ENCODE data around the gene ADAM8.

ADAM8 gene

DNA sequence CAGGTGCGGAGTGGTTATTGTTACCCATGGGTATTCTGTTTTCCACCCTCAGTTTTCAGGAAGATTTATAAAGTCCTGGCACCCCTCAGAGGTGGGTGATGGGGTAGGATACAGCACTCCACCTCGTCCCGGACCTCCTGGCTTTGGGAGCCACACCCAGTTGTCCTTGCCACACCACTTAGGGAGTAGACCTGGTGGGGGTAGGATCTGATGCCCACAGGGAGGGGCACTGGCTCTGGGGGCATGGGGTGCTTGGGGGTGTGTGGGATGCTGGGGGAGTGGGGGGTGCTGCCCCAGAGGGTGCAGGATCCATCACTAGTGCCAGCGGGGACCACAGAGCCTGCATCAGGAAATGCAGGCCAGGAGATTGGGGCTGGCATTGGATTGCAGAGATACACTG, 36.5 kb upstream of the ADAM8 start:
- POLR2A ChIA-PET: no interaction called here
- TF ChIP-seq L3MBTL2 (conservative IDR thresholded peaks at IDR 0.05) (no peak), LEF1 (IDR thresholded peaks at IDR 0.05; ENCODE audit: borderline replicate concordance) (no peak), CTBP1 (IDR thresholded peaks at IDR 0.05; ENCODE audit: borderline replicate concordance) (no peak), ZNF384 (IDR thresholded peaks at IDR 0.05) (no peak), SUZ12 (IDR thresholded peaks at IDR 0.05) (no peak), BHLHE40 (IDR thresholded peaks at IDR 0.05; ENCODE audit: borderline replicate concordance) (no peak), ELF4 (IDR thresholded peaks at IDR 0.05) (no peak)
- TF ChIP-seq, protein P1, sequence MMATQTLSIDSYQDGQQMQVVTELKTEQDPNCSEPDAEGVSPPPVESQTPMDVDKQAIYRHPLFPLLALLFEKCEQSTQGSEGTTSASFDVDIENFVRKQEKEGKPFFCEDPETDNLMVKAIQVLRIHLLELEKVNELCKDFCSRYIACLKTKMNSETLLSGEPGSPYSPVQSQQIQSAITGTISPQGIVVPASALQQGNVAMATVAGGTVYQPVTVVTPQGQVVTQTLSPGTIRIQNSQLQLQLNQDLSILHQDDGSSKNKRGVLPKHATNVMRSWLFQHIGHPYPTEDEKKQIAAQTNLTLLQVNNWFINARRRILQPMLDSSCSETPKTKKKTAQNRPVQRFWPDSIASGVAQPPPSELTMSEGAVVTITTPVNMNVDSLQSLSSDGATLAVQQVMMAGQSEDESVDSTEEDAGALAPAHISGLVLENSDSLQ (IDR thresholded peaks at IDR 0.05): no peak
- CTCF ChIA-PET: interaction anchor here (0.6 to 1.8 kb wide), 2 partner anchors 16 to 35 kb away, joined by 3 to 7 read pairs; no protein-coding TSS in a partner anchor
- DNase-seq (ENCODE audit: extremely low spot score): no peak

DNA sequence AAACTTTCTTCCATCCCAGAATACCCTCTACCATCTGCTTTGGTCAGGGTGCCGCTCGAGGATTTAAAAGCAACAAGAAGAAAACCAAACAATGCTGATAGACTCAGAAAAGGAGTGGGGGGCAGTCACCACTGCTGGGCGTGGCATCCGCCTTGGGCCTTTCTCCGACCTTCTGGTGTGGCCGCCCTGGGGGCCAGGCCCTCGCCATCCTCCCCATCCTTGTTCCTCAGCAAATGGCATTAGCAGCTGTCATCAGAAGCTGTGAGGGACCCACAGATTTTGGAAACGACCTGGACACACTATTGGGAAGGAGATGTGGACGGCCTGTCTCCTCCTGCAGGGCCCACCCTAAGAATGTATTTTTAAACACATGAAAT, 36.1 kb upstream of the ADAM8 start:
- TF ChIP-seq LEF1 (IDR thresholded peaks at IDR 0.05; ENCODE audit: borderline replicate concordance) (no peak), BHLHE40 (IDR thresholded peaks at IDR 0.05; ENCODE audit: borderline replicate concordance) (no peak), NFRKB (IDR thresholded peaks at IDR 0.05) (no peak), FOXA1 (IDR thresholded peaks at IDR 0.05) (no peak), ELF4 (IDR thresholded peaks at IDR 0.05) (no peak), TARDBP (IDR thresholded peaks at IDR 0.05) (no peak), L3MBTL2 (conservative IDR thresholded peaks at IDR 0.05) (no peak), FOXM1 (IDR thresholded peaks at IDR 0.05; ENCODE audit: borderline replicate concordance) (no peak)
- CTCF ChIA-PET: no interaction called here
- POLR2A ChIA-PET: no interaction called here
- no peak for DNase-seq (ENCODE audit: extremely low spot score)

DNA sequence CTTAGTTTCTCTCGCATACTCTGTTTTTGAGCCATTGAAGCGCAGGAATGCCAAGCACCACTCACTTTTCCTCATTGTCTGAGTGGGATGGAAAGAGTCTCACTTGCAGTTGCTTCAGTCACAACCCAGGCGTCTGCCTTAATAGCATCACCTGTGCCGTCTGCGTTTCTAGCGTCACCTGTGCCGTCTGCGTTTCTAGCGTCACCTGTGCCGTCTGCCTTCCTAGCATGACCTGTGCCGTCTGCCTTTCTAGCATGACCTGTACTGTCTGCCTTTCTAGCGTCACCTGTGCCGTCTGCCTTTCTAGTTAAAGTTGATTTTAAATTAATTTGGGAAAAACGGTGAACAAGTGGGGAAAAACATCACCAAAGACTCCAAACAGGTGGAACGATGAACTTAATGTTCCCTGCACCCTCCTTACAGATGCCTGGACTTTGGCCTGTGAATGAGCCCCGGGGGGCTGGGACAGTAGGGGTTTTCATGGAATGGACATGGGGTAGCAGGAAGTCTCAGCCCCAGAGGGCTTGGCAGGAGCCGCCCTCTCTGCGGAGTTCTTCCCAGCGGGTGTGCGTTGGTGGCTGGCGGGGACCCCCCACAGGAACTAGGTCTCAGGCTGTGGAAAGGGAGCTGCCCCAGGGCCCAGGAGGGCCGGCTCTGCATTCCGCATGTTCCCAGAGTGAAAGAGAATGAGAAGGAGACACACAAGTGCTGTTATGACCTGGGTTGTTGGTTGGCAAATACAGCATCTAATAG, 35.5 kb upstream of the ADAM8 start:
- no peak for DNase-seq (ENCODE audit: extremely low spot score)
- TF ChIP-seq ZNF384 (IDR thresholded peaks at IDR 0.05) (no peak), BHLHE40 (IDR thresholded peaks at IDR 0.05; ENCODE audit: borderline replicate concordance) (no peak), FOXM1 (IDR thresholded peaks at IDR 0.05; ENCODE audit: borderline replicate concordance) (no peak), SUZ12 (IDR thresholded peaks at IDR 0.05) (no peak), LEF1 (IDR thresholded peaks at IDR 0.05; ENCODE audit: borderline replicate concordance) (no peak), SP1 (IDR thresholded peaks at IDR 0.05) (no peak), NFRKB (IDR thresholded peaks at IDR 0.05) (no peak), ARNT (IDR thresholded peaks at IDR 0.05) (no peak)
- CTCF ChIA-PET: no interaction called here
- POLR2A ChIA-PET: no interaction called here

DNA sequence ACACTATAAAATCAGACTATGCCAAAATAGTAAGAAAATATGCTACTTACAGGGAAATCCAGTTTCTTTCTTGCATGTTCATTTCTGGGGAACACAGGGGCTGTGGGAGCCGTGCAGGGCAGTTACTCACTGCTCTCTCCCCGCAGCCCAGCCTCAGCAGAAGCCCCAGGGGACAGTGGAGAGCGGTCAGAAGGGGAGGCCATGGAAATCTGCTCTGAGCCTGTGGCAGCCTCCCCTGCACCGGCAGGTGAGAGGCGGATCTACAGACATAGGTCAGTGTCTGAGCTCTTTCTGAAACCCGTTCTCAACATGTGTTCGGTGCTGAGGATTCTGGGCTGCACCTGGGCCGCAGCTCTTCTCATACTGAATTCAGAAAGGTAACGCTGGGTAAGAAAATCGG, 34.9 kb upstream of the ADAM8 start:
- TF ChIP-seq SP1 (IDR thresholded peaks at IDR 0.05): no peak
- TF ChIP-seq NFRKB (IDR thresholded peaks at IDR 0.05): no peak
- no peak for TF ChIP-seq SUZ12 (IDR thresholded peaks at IDR 0.05)
- TF ChIP-seq ARNT (IDR thresholded peaks at IDR 0.05): no peak
- no peak for TF ChIP-seq HDGF (IDR thresholded peaks at IDR 0.05; ENCODE audit: borderline replicate concordance)
- TF ChIP-seq BHLHE40 (IDR thresholded peaks at IDR 0.05; ENCODE audit: borderline replicate concordance): no peak
- TF ChIP-seq FOXK2 (IDR thresholded peaks at IDR 0.05): no peak
- no peak for TF ChIP-seq FOXM1 (IDR thresholded peaks at IDR 0.05; ENCODE audit: borderline replicate concordance)
- TF ChIP-seq ZNF384 (IDR thresholded peaks at IDR 0.05): no peak
- TF ChIP-seq CTBP1 (IDR thresholded peaks at IDR 0.05; ENCODE audit: borderline replicate concordance): no peak
- ChIA-PET CTCF (no interaction called here), POLR2A (no interaction called here)
- no peak for DNase-seq (ENCODE audit: extremely low spot score)

DNA sequence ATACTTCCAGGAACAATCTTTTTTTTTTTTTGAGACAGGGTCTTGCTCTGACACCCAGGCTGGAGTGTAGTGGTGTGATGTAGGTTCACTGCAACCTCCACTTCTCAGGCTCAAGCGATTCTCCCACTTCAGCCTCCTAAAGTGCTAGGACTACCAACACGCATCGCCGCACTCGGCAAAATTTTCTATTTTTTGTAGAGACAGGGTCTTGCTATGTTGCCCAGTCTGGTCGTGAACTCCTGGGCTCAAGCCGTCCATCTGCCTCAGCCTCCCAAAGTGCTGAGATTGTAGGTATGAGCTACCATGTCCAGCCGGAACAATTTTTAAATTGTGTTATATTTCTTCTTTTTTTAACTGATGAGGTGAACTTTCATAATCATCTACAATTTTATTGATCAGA, 34.1 kb upstream of the ADAM8 start:
- ChIA-PET CTCF (no interaction called here), POLR2A (no interaction called here)
- DNase-seq (ENCODE audit: extremely low spot score): no peak
- TF ChIP-seq L3MBTL2 (conservative IDR thresholded peaks at IDR 0.05) (no peak), ARNT (IDR thresholded peaks at IDR 0.05) (no peak), LEF1 (IDR thresholded peaks at IDR 0.05; ENCODE audit: borderline replicate concordance) (no peak), ELF4 (IDR thresholded peaks at IDR 0.05) (no peak), HDGF (IDR thresholded peaks at IDR 0.05; ENCODE audit: borderline replicate concordance) (no peak), FOXA1 (IDR thresholded peaks at IDR 0.05) (no peak), ZNF384 (IDR thresholded peaks at IDR 0.05) (no peak), TARDBP (IDR thresholded peaks at IDR 0.05) (no peak), FOXK2 (IDR thresholded peaks at IDR 0.05) (no peak), SUZ12 (IDR thresholded peaks at IDR 0.05) (no peak), SP1 (IDR thresholded peaks at IDR 0.05) (no peak), CTBP1 (IDR thresholded peaks at IDR 0.05; ENCODE audit: borderline replicate concordance) (no peak), BHLHE40 (IDR thresholded peaks at IDR 0.05; ENCODE audit: borderline replicate concordance) (no peak)
- TF ChIP-seq, protein P1 (IDR thresholded peaks at IDR 0.05): no peak

DNA sequence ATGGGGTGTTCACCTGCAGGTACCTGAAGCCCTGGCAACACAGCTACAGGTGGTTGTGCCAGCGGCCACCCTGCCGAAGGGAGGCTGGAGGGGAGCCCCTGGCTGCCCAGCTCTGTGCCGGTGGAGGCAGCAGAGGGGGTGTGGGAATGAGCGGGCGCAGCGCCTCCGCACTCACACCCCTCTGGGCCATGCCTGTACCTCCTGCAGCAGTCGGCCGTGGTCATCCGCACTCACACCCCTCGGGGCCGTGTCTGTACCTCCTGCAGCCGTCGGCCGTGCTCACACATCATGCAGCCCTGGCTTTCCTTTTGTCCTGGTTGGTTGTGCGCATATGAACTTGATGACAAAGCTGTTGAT, 33.7 kb upstream of the ADAM8 start:
- CTCF ChIA-PET: no interaction called here
- no peak for TF ChIP-seq ARNT (IDR thresholded peaks at IDR 0.05)
- TF ChIP-seq SUZ12 (IDR thresholded peaks at IDR 0.05): no peak
- no peak for TF ChIP-seq SP1 (IDR thresholded peaks at IDR 0.05)
- TF ChIP-seq FOXA1 (IDR thresholded peaks at IDR 0.05): no peak
- no peak for TF ChIP-seq L3MBTL2 (conservative IDR thresholded peaks at IDR 0.05)
- no peak for TF ChIP-seq CTBP1 (IDR thresholded peaks at IDR 0.05; ENCODE audit: borderline replicate concordance)
- no peak for DNase-seq (ENCODE audit: extremely low spot score)
- POLR2A ChIA-PET: no interaction called here

DNA sequence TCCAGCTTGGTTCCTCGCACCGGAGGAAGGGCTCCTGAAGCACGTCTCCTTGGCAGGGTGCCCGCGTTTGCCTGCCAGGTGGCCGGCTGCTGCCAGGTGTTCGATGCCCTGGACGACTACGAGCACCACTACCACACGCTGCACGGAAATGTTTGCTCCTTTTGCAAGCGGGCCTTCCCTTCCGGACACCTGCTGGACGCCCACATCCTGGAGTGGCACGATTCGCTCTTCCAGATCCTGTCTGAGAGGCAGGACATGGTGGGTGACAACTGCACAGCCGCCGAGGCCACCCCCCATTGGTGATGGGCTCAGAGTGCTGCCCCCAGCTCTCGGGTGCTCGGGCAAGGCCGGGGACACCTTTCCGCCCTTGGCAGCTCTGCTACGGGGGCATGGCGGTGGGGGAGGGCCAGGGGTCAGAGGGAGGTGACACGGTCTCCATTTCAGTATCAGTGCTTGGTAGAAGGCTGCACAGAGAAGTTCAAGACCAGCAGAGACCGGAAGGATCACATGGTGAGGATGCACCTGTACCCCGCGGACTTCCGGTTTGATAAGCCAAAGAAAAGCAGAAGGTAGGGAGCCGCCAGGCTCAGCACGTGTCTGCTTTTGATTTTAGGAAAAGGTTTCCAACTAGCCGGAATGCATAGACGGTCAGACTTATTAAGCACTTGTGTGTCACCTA, 33.2 kb upstream of the ADAM8 start:
- CTCF ChIA-PET: no interaction called here
- no peak for DNase-seq (ENCODE audit: extremely low spot score)
- POLR2A ChIA-PET: no interaction called here
- no peak for TF ChIP-seq FOXA1 (IDR thresholded peaks at IDR 0.05)
- TF ChIP-seq ZNF384 (IDR thresholded peaks at IDR 0.05): no peak
- no peak for TF ChIP-seq TARDBP (IDR thresholded peaks at IDR 0.05)
- TF ChIP-seq NFRKB (IDR thresholded peaks at IDR 0.05): no peak
- no peak for TF ChIP-seq FOXK2 (IDR thresholded peaks at IDR 0.05)
- no peak for TF ChIP-seq CTBP1 (IDR thresholded peaks at IDR 0.05; ENCODE audit: borderline replicate concordance)
- no peak for TF ChIP-seq LEF1 (IDR thresholded peaks at IDR 0.05; ENCODE audit: borderline replicate concordance)
- no peak for TF ChIP-seq ARNT (IDR thresholded peaks at IDR 0.05)
- TF ChIP-seq BHLHE40 (IDR thresholded peaks at IDR 0.05; ENCODE audit: borderline replicate concordance): no peak
- no peak for TF ChIP-seq SUZ12 (IDR thresholded peaks at IDR 0.05)
